Heart right ventricle (tissue), 16 donors: ENCODE data around the gene RBM17. TPM values are rescaled to one million over a fixed set of nuclear protein-coding genes. Genes with fewer than 3 reads are reported as not detected.
"Not testable (repeated sequence)": the region's sequence is repeated elsewhere in the genome, so short reads cannot be mapped to it uniquely, and the experiment has no call there.

Source experiments
- ATAC-seq, 8 donors: fragments of 200-7000 bp; cut with Tn5 transposase; one replicate each; pipeline ENCODE4 v1.9.1; 2020; ENCODE audit warnings: mild to moderate bottlenecking in 8 of 8, moderate library complexity in 8 of 8, moderate number of reproducible peaks in 1 of 8
- DNase-seq, 2 donors: peaks; one replicate each; pipeline ENCODE4 v3.0.0-alpha.2; 2020
- H3K27ac ChIP-seq, 10 donors: fragments of 200-600 bp; sonication (generic) in 2 of 10; one replicate each; pipeline versions ENCODE4 v1.5.0 to v1.8.0; 2020 to 2022; ENCODE audit warnings: mild to moderate bottlenecking in 3 of 10
- H3K27me3 ChIP-seq, 7 donors: fragments of 200-600 bp; one replicate each; pipeline ENCODE4 v1.8.0; 2021 to 2022; ENCODE audit warnings: mild to moderate bottlenecking in 2 of 7
- H3K36me3 ChIP-seq, 9 donors: fragments of 200-600 bp; sonication (generic) in 1 of 9; one replicate each; pipeline versions ENCODE4 v1.5.0 to v1.8.0; 2020 to 2022; ENCODE audit warnings: mild to moderate bottlenecking in 2 of 9
- H3K4me1 ChIP-seq, 9 donors: fragments of 200-600 bp; sonication (generic) in 1 of 9; one replicate each; pipeline versions ENCODE4 v1.5.0 to v1.8.0; 2020 to 2022; ENCODE audit warnings: mild to moderate bottlenecking in 4 of 9
- H3K4me3 ChIP-seq, 10 donors: fragments of 200-600 bp; sonication (generic) in 2 of 10; one replicate each; pipeline versions ENCODE4 v1.5.0 to v1.8.0; 2020 to 2022; ENCODE audit warnings: mild to moderate bottlenecking in 7 of 10, moderate library complexity in 2 of 10
- H3K9me3 ChIP-seq, 11 donors: fragments of 200-600 bp in 10 of 11; sonication (generic) in 2 of 11; one replicate each; pipeline versions ENCODE4 v1.5.0 to v1.8.0; 2013 to 2022; ENCODE audit warnings: mild to moderate bottlenecking in 2 of 11, control low read depth in 1 of 11, moderate library complexity in 1 of 11
- WGBS, 2 donors: extraction: QIAGEN DNeasy Blood & Tissue Kit; methylation state at CpG; one replicate each; pipeline ENCODE4 v1.1.7; 2013; ENCODE audit warnings: inconsistent platforms in 1 of 2; 5-methylcytosine and 5-hydroxymethylcytosine counted together
- intact Hi-C, 10 donors: fragments of 100-400 bp; cut with DNase I; formaldehyde crosslinking; loops; one replicate each; pipeline versions ENCODE4 v1.11.1 to v1.14.2; 2022
- polyA plus RNA-seq, 2 donors: library from polyadenylated mRNA; stranded (reverse); fragments of 200-250 nt; gene quantifications; one replicate each; pipeline ENCODE4 v1.2.3, GENCODE V29; 2013
- total RNA-seq, 10 donors: library from RNA; stranded (reverse); fragmentation: NEBNext Ultra II Directional in 3 of 10; extraction: Animal tissue kit (Norgen Biotek cat#: 25700) in 3 of 10; gene quantifications; one replicate each; pipeline versions ENCODE4 v1.2.1 to v1.2.4, GENCODE V29; 2021 to 2023
- TF ChIP-seq, protein P1 (sequence below), 9 donors: fragments of 200-600 bp; sonication (generic) in 2 of 9; IDR thresholded peaks; one replicate each; pipeline versions ENCODE4 v1.5.0 to v1.8.0; 2021 to 2022; ENCODE audit warnings: antibody characterized with exemption in 9 of 9, mild to moderate bottlenecking in 5 of 9, moderate library complexity in 1 of 9
- donor health status: Arrhythmogenic right ventricular cardiomyopathy.
- donor health status: ischemic (EF 13 %, LVEDD 7.1; RV severe dilation, severe dysfunction).
- donor health status: healthy with polysubstance abuse.
- donor health status: DM: no; HTN: yes; CAD: no.
- donor health status: DM: no; HTN: no; CAD: no.
- donor health status: ischemic (EF 25% LVEDD 6.9; RV normal size, moderate dysfunction).
- donor health status: ischemic (EF 25% LVEDD 5.7; RV mildly dilated, moderate dysfunction).
- donor health status: healthy.
- donor health status: DM: yes; HTN: yes; CAD: no.
- donor health status: Ischemic cardiomyopathy.
- donor health status: ischemic (EF 35%, LVEDD 5.7; RV mildly dilated, moderate dysfunction).
- donor health status: nonischemic (EF 11% LVEDD 7.7; RV severe dilation, severe dysfunction).
- donor health status: DM: yes; HTN: yes; CAD: no.
- donor health status: PGD.
- donor health status: ischemic (EF 29% LVEDD 5.4; RV normal size, mild dysfunction).
- donor health status: nonischemic (EF 23%, LVEDD 6.1; RV moderate dilation, normal function).

Gene RBM17
- total and polyA plus RNA-seq, 12 donors, result 53.4 to 100 (median 64.0) TPM

DNA sequence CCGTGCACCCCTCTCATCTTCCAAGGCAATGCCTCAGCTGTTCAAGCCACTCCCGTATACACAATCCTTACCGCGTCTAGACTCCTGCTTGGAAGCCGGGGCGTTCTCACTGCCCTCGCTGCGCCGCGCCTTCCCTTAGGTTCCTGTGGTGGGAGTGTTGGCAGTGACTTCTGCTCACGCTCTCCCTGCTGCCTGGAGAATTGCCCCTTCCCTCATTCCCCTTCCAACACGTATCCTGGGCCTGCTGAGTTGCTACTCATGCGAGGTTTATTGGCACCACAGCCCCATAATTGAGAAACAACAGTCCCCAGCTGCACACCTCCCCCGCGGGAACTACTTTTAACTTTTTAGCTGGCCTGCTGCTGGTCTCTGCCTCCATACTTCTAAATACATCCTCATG is 31.9 kb downstream of the RBM17 start:
- H3K27me3 ChIP-seq, result no peaks in the 10 kb centered on the region
- H3K9me3 ChIP-seq, result no peaks in the 10 kb centered on the region
- DNase-seq, result no peak
- peaks cover 0 to 40% (median 15%) of the 10 kb centered on the region in 9 donors for H3K4me1 ChIP-seq
- TF ChIP-seq, protein P1, sequence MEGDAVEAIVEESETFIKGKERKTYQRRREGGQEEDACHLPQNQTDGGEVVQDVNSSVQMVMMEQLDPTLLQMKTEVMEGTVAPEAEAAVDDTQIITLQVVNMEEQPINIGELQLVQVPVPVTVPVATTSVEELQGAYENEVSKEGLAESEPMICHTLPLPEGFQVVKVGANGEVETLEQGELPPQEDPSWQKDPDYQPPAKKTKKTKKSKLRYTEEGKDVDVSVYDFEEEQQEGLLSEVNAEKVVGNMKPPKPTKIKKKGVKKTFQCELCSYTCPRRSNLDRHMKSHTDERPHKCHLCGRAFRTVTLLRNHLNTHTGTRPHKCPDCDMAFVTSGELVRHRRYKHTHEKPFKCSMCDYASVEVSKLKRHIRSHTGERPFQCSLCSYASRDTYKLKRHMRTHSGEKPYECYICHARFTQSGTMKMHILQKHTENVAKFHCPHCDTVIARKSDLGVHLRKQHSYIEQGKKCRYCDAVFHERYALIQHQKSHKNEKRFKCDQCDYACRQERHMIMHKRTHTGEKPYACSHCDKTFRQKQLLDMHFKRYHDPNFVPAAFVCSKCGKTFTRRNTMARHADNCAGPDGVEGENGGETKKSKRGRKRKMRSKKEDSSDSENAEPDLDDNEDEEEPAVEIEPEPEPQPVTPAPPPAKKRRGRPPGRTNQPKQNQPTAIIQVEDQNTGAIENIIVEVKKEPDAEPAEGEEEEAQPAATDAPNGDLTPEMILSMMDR (IDR thresholded peaks at IDR 0.05), result no peak
- H3K36me3 ChIP-seq, result peaks cover 0 to 15% (median 7%) of the 10 kb centered on the region in 9 donors
- intact Hi-C loops, result no loop called here
- peak overlapping the region in 2 of 10 donors; percentile 6 to 31 for H3K27ac ChIP-seq
- no peak overlapping the region for H3K4me3 ChIP-seq
- 60 to 68% methylated on average over 15 of the region's 15 CpGs for WGBS, 2 donors
- ATAC-seq, result peak in 2 of 8 donors; percentile 14 to 50

DNA sequence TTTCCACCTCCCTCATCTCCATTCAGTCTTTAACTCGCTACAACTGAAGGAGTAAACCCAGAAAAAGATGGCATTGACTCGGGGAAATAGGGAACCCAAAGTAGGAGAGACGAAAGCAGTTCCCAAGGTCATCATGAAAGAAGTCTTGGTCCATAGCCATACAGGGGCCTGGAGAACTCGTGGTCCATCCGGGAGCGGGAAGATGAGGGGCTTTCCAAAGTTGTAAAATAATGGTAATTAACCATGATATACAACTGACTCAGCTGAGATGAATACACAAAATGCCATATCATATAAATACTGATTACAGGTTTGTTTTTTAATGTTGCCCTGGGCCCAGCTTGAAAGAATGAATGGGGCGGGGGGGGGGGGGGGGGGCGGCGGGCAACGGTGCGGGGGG is 32.3 kb downstream of the RBM17 start:
- Histone ChIP-seq H3K4me1 (peaks cover 0 to 39% (median 12%) of the 10 kb centered on the region in 9 donors), H3K36me3 (peaks cover 0 to 11% (median 5%) of the 10 kb centered on the region in 9 donors), H3K4me3 (no peak overlapping the region), H3K9me3 (no peaks in the 10 kb centered on the region), H3K27ac (peak overlapping the region in 2 of 10 donors; percentile 6 to 31), H3K27me3 (no peaks in the 10 kb centered on the region)
- ATAC-seq (no peak), DNase-seq (no peak)
- intact Hi-C loops, result no loop called here
- TF ChIP-seq, protein P1 (IDR thresholded peaks at IDR 0.05), result no peak
- WGBS, 2 donors, result 84 to 88% methylated on average over 11 of the region's 11 CpGs

DNA sequence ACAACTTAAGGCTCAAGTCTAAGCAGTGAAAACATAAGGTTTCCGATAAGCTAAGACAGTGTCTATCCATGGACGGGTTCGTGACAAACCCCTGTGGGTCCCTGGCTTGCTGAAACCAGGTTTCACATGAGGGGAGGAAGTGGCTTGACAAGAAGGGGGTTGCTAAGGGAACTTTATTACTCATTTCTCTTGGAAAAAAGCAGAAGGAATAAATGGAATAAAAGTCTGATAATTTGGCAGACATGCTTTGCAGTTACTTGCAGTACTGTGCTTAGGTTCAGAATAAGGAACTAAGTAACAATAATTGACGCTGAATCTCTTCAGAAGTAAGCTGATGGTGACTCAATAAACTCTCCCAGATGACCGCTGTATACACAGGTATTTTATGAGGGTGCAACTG is 34.7 kb downstream of the RBM17 start:
- WGBS, 2 donors, result 70 to 80% methylated on average over 5 of the region's 5 CpGs
- intact Hi-C loops, result no loop called here
- no peaks in the 10 kb centered on the region for H3K9me3 ChIP-seq
- peak overlapping the region in 3 of 10 donors; percentile 24 to 75 (median 74) for H3K27ac ChIP-seq
- ATAC-seq (peak in 1 of 8 donors; percentile 11), DNase-seq (no peak)
- TF ChIP-seq, protein P1 (IDR thresholded peaks at IDR 0.05), result no peak
- no peaks in the 10 kb centered on the region for H3K36me3 ChIP-seq
- H3K4me1 ChIP-seq, result peaks cover 1 to 41% (median 8%) of the 10 kb centered on the region in 9 donors
- H3K27me3 ChIP-seq, result no peaks in the 10 kb centered on the region
- H3K4me3 ChIP-seq, result no peak overlapping the region

DNA sequence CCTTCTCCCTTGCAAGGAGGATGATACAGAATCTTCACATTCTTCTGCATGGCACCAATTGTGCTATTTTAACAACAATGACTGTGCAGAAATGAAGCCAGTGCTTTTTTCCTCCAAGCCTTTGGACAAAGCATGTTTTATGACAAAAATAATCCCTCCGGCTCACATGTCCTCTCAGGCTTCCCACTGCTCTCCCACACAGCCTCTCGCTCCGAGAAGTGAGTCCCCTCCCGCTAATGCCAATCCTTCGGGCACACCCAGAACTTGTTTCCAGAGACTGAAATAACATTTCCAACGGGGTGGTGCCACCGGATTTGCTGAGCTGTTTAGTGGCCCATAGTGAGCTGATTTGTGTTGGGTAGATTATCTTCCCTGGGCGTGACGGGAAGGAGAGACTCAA is 35.8 kb downstream of the RBM17 start:
- ATAC-seq (peak; percentile 65 to 88 (median 76)), DNase-seq (no peak)
- Histone ChIP-seq H3K27me3 (no peaks in the 10 kb centered on the region), H3K4me1 (peaks cover 2 to 53% (median 16%) of the 10 kb centered on the region in 9 donors), H3K36me3 (no peaks in the 10 kb centered on the region), H3K9me3 (no peaks in the 10 kb centered on the region), H3K4me3 (peak overlapping the region in 3 of 10 donors; percentile 14 to 20 (median 19)), H3K27ac (peak overlapping the region in 9 of 10 donors; percentile 14 to 75 (median 61))
- intact Hi-C loops, result no loop called here
- TF ChIP-seq, protein P1 (IDR thresholded peaks at IDR 0.05), result no peak
- WGBS, 2 donors, result 14 to 20% methylated on average over 9 of the region's 9 CpGs

DNA sequence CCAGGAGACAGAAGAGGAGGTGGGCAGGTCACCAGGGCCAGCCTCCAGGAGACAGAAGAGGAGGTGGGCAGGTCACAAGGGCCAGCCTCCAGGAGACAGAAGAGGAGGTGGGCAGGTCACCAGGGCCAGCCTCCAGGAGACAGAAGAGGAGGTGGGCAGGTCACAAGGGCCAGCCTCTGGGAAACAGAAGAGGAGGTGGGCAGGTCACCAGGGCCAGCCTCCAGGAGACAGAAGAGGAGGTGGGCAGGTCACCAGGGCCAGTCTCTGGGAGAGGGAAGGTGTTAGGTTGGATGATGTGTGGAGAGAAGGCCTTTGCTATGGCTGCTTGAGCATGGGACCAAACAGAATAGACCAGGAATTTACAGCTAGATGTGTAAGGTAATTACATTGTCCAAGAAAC is 38.6 kb downstream of the RBM17 start:
- peaks cover 2 to 53% (median 16%) of the 10 kb centered on the region in 9 donors for H3K4me1 ChIP-seq
- ATAC-seq, intact Hi-C loops, H3K4me3 ChIP-seq, H3K9me3 ChIP-seq, H3K27me3 ChIP-seq, H3K27ac ChIP-seq, H3K36me3 ChIP-seq, DNase-seq: not testable (repeated sequence)
